Measurements from ENCODE around the gene BCL2L14. TPM values are rescaled to one million over a fixed set of nuclear protein-coding genes. Genes with fewer than 3 reads are reported as not detected.

BCL2L14 gene
- total and polyA plus RNA-seq, 2 of the 4 experiments (the other 2 are of a cell fraction): not detected

DNA sequence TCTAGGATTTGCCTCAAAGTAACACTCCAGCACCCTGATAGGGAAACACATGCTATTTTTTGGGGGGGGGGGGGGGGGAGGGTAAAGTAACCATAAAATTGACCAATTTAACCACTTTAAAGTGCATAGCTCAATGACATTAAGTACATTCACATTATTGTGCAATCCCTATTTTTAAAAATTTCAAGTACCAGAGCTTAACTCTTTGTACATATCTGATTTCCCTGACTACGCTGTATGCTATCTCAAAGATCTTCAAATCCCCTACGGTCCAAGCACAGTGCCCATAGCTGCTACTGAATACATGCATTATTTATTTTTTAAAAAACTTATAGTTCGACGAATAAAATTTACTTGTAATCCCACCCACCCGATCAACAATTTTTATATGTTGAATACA is 63.0 kb downstream of the BCL2L14 start:
- no peak overlapping the region for H2BK20ac ChIP-seq (ENCODE audit: low read depth, low read length)
- no peak overlapping the region for H2BK15ac ChIP-seq (ENCODE audit: low read depth, low read length)
- no peak overlapping the region for H3K23ac ChIP-seq (ENCODE audit: low read depth, low read length)
- BruUV-seq (replicated peaks): no TSS peak
- H3K27me3 ChIP-seq (ENCODE audit: control insufficient read depth, insufficient read depth, low read length): no peaks in the 10 kb centered on the region
- no peak overlapping the region for H3K4me2 ChIP-seq (ENCODE audit: low read depth, low read length)
- intact Hi-C loops (cut with micrococcal nuclease): no loop called here
- ATAC-seq (ENCODE audit: low read depth) (no peak), DNase-seq (no peak)
- H3K56ac ChIP-seq (ENCODE audit: extremely low read depth, insufficient read depth, low read length): no peak overlapping the region
- no peaks in the 10 kb centered on the region for H3K9me3 ChIP-seq (ENCODE audit: control insufficient read depth, insufficient read depth, low read length)
- no peak overlapping the region for H2AK5ac ChIP-seq (ENCODE audit: low read depth, low read length)
- peaks cover 0 to 3% of the 10 kb centered on the region in 2 experiments; a peak in 1 of 4 replicates for H3K79me1 ChIP-seq (ENCODE audit: low read depth in 1 of 2, low read length in 2 of 2)
- H3K4me1 ChIP-seq (ENCODE audit: control insufficient read depth, insufficient read depth, low read length): no peaks in the 10 kb centered on the region
- H2AK9ac ChIP-seq (replicated peaks; ENCODE audit: low read depth, low read length, poor library complexity): no peak overlapping the region
- no peak overlapping the region for H4K8ac ChIP-seq (ENCODE audit: low read depth in 2 of 2, low read length in 2 of 2)
- H3K9ac ChIP-seq (ENCODE audit: low read depth, low read length): no peak overlapping the region
- H4K5ac ChIP-seq (ENCODE audit: low read depth, low read length): no peak overlapping the region
- TF ChIP-seq RCOR1 (IDR thresholded peaks at IDR 0.05; ENCODE audit: insufficient replicate concordance, low read length): no peak
- TF ChIP-seq RFX5 (IDR thresholded peaks at IDR 0.05; ENCODE audit: low read depth, low read length): no peak
- TF ChIP-seq CEBPB (IDR thresholded peaks at IDR 0.05; ENCODE audit: low read depth, low read length): peak; percentile 78
- H3K18ac ChIP-seq (ENCODE audit: low read depth, low read length): no peak overlapping the region
- CTCF ChIA-PET: no interaction called here
- no peak overlapping the region for H3K4ac ChIP-seq (ENCODE audit: low read depth, low read length)
- WGBS, 2 experiments (ENCODE audit: extremely low coverage in 2 of 2, insufficient read length in 1 of 2): 40 to 100% methylated on average over 1 of the region's 5 CpGs
- H3K4me3 ChIP-seq (ENCODE audit: insufficient read depth, low read depth, low read length): no peak overlapping the region
- peaks cover 13% of the 10 kb centered on the region for H3K36me3 ChIP-seq (ENCODE audit: control insufficient read depth, insufficient read depth, low read length)
- dilution Hi-C loops (cut with HindIII; ENCODE audit: low sequenced_read_pairs, unreplicated experiment): no loop called here
- no peak overlapping the region for H3K14ac ChIP-seq (replicated peaks; ENCODE audit: low read depth, low read length)
- H2BK120ac ChIP-seq (ENCODE audit: low read depth, low read length): no peak overlapping the region
- no peaks in the 10 kb centered on the region for H4K20me1 ChIP-seq (ENCODE audit: insufficient read depth, low read length)
- H3K9me1 ChIP-seq (ENCODE audit: insufficient read depth, low read length): no peaks in the 10 kb centered on the region; the same call in 1 of the 2 replicates
- H2AFZ ChIP-seq (replicated peaks; ENCODE audit: low read length, poor library complexity): no peak overlapping the region
- POLR2A ChIA-PET (ENCODE audit: unreplicated experiment): no interaction called here
- no peak overlapping the region for H4K91ac ChIP-seq (ENCODE audit: insufficient read depth, low read depth, low read length)
- H2BK5ac ChIP-seq (ENCODE audit: low read depth, low read length, poor library complexity, severe bottlenecking): no peak overlapping the region
- H3K27ac ChIP-seq (ENCODE audit: insufficient read depth, low read length): no peak overlapping the region
- in situ Hi-C loops (cut with MboI; ENCODE audit: low sequenced_read_pairs): no loop called here
